Measurements from ENCODE around the gene SRL. TPM values are rescaled to one million over a fixed set of nuclear protein-coding genes. Genes with fewer than 3 reads are reported as not detected.

Gene SRL
- total and polyA plus RNA-seq, 2 of the 13 experiments (the other 11 are each of a cell fraction or from before 2014, with no cell fraction given): 0.05 TPM; not detected in 1

GRCh38 chr16:4183237-4184037 lies 58.4 kb downstream of the SRL start (continued):
- TF ChIP-seq POGK (CRISPR knock-in tag; conservative IDR thresholded peaks at IDR 0.05) (peak; percentile 84; the same call in 1 of the 2 replicates), ZNF703 (CRISPR knock-in tag; IDR thresholded peaks at IDR 0.05; ENCODE audit: borderline replicate concordance) (no peak), ZFP36L1 (CRISPR knock-in tag; IDR thresholded peaks at IDR 0.05) (0 out of 2 replicates have a peak, but pooled peaks have one; percentile 35), FOXK2 (IDR thresholded peaks at IDR 0.05) (no peak), HNF4G (IDR thresholded peaks at IDR 0.05; ENCODE audit: borderline replicate concordance, low read depth, low read length) (no peak), HNF4G (CRISPR knock-in tag; IDR thresholded peaks at IDR 0.05; ENCODE audit: borderline replicate concordance, low read depth) (0 out of 2 replicates have a peak, but pooled peaks have one; percentile 65), ZNF121 (CRISPR knock-in tag; IDR thresholded peaks at IDR 0.05) (0 out of 2 replicates have a peak, but pooled peaks have one; percentile 31), AFF4 (CRISPR knock-in tag; IDR thresholded peaks at IDR 0.05) (no peak), ATM (IDR thresholded peaks at IDR 0.05; ENCODE audit: borderline replicate concordance) (no peak), HIC2 (CRISPR knock-in tag; IDR thresholded peaks at IDR 0.05; ENCODE audit: low read depth) (no peak), ERF (CRISPR knock-in tag; IDR thresholded peaks at IDR 0.05) (no peak), ZHX2 (IDR thresholded peaks at IDR 0.05; ENCODE audit: low read depth) (no peak), ZHX2 (CRISPR knock-in tag; IDR thresholded peaks at IDR 0.05; ENCODE audit: borderline replicate concordance) (no peak), HOXA3 (CRISPR knock-in tag; IDR thresholded peaks at IDR 0.05) (peak; percentile 39), PAWR (CRISPR knock-in tag; IDR thresholded peaks at IDR 0.05; ENCODE audit: borderline replicate concordance) (no peak)

Data from HepG2 (cell line).